Neural crest cell (in vitro differentiated cells): ENCODE data around the gene SORCS2. TPM values are rescaled to one million over a fixed set of nuclear protein-coding genes. Genes with fewer than 3 reads are reported as not detected.

Experiments
- DNase-seq: peaks from one replicate; pipeline ENCODE4 v3.0.0; 2021; ENCODE audit warnings: low read depth, mixed read lengths, low spot score
- H3K27ac Mint-ChIP-seq: one replicate; pipeline ENCODE4 v1.8.0; 2021; ENCODE audit warnings: mild to moderate bottlenecking, mixed read lengths; ENCODE audit not compliant: unreplicated experiment
- H3K27me3 Mint-ChIP-seq: 2 replicates; pipeline ENCODE4 v1.8.0; 2021; ENCODE audit warnings: low read depth, mild to moderate bottlenecking, mixed read lengths
- H3K36me3 Mint-ChIP-seq: 2 replicates; pipeline ENCODE4 v1.8.0; 2021; ENCODE audit warnings: low read depth, mild to moderate bottlenecking, mixed read lengths
- H3K4me1 Mint-ChIP-seq: 2 replicates; pipeline ENCODE4 v1.8.0; 2021; ENCODE audit warnings: mixed read lengths
- H3K4me3 Mint-ChIP-seq: one replicate; pipeline ENCODE4 v1.8.0; 2021; ENCODE audit warnings: mild to moderate bottlenecking, mixed read lengths
- H3K9me3 Mint-ChIP-seq: 2 replicates; pipeline ENCODE4 v1.8.0; 2021; ENCODE audit warnings: mixed read lengths
- CTCF ChIP-seq: fragments of 200-600 bp; sonication (generic); conservative IDR thresholded peaks from 2 replicates; pipeline ENCODE4 v1.5.0; 2021; ENCODE audit warnings: antibody characterized with exemption, mild to moderate bottlenecking
- total RNA-seq: library from RNA; stranded (reverse); gene quantifications from 2 replicates; pipeline ENCODE4 v1.2.1, GENCODE V29; 2021

SORCS2 gene
- total RNA-seq, 1 donor from 2014 or later, result 1.1 TPM

GRCh38 chr4:7512946-7513345, 320.6 kb downstream of the SORCS2 start:
- TF ChIP-seq CTCF, result no peak
- H3K27me3 Mint-ChIP-seq, result peaks cover 5% of the 10 kb centered on the region
- no peaks in the 10 kb centered on the region for H3K9me3 Mint-ChIP-seq
- H3K36me3 Mint-ChIP-seq, result no peaks in the 10 kb centered on the region
- no peak overlapping the region for H3K4me3 Mint-ChIP-seq
- no peak for DNase-seq
- H3K4me1 Mint-ChIP-seq, result peaks cover 34% of the 10 kb centered on the region
- H3K27ac Mint-ChIP-seq, result peak overlapping the region; percentile 78

GRCh38 chr4:7513671-7514070, 321.3 kb downstream of the SORCS2 start:
- no peaks in the 10 kb centered on the region for H3K9me3 Mint-ChIP-seq
- H3K4me1 Mint-ChIP-seq, result peaks cover 31% of the 10 kb centered on the region
- peak overlapping the region; percentile 82 for H3K27ac Mint-ChIP-seq

GRCh38 chr4:7514281-7514680, 321.9 kb downstream of the SORCS2 start:
- no peak for DNase-seq
- H3K4me1 Mint-ChIP-seq, result peaks cover 27% of the 10 kb centered on the region
- no peaks in the 10 kb centered on the region for H3K36me3 Mint-ChIP-seq
- H3K27me3 Mint-ChIP-seq, result peaks cover 8% of the 10 kb centered on the region
- H3K9me3 Mint-ChIP-seq, result no peaks in the 10 kb centered on the region
- no peak overlapping the region for H3K4me3 Mint-ChIP-seq
- no peak for TF ChIP-seq CTCF
- no peak overlapping the region for H3K27ac Mint-ChIP-seq

More at GRCh38 chr4:7513671-7514070, 321.3 kb downstream of the SORCS2 start:
- Mint-ChIP-seq H3K36me3 (no peaks in the 10 kb centered on the region), H3K27me3 (peaks cover 5% of the 10 kb centered on the region), H3K4me3 (no peak overlapping the region)
- DNase-seq, result no peak
- no peak for TF ChIP-seq CTCF

- no peak for TF ChIP-seq CTCF
- Mint-ChIP-seq H3K27ac (no peak overlapping the region), H3K27me3 (peaks cover 12% of the 10 kb centered on the region), H3K36me3 (no peaks in the 10 kb centered on the region), H3K4me3 (no peak overlapping the region), H3K9me3 (no peaks in the 10 kb centered on the region), H3K4me1 (peaks cover 27% of the 10 kb centered on the region)
- DNase-seq, result no peak
Observed at GRCh38 chr4:7514789-7515188, 322.5 kb downstream of the SORCS2 start.

GRCh38 chr4:7515390-7515902, 323.1 kb downstream of the SORCS2 start:
- H3K4me3 Mint-ChIP-seq, result no peak overlapping the region
- peaks cover 27% of the 10 kb centered on the region for H3K4me1 Mint-ChIP-seq
- H3K36me3 Mint-ChIP-seq, result no peaks in the 10 kb centered on the region
- no peak for DNase-seq
- no peak overlapping the region for H3K27ac Mint-ChIP-seq
- no peaks in the 10 kb centered on the region for H3K9me3 Mint-ChIP-seq
- TF ChIP-seq CTCF, result no peak
- H3K27me3 Mint-ChIP-seq, result peaks cover 17% of the 10 kb centered on the region
